OCI-LY3 (cell line): Measurements from ENCODE around the gene TAF4.

Experiments
- EZH2phosphoT487 ChIP-seq: fragments of 200-600 bp; shearing (Covaris generic); IDR thresholded peaks from 2 replicates; pipeline ENCODE4 v1.6.1; 2018; ENCODE audit warnings: antibody characterized with exemption, mixed run types, low read depth
- TF ChIP-seq, protein P1 (sequence below): fragments of 200-600, 300-600 bp; sonication (generic); IDR thresholded peaks from 2 replicates; pipeline ENCODE4 v1.5.1; 2014; ENCODE audit warnings: antibody characterized with exemption, low read length, low read depth

DNA sequence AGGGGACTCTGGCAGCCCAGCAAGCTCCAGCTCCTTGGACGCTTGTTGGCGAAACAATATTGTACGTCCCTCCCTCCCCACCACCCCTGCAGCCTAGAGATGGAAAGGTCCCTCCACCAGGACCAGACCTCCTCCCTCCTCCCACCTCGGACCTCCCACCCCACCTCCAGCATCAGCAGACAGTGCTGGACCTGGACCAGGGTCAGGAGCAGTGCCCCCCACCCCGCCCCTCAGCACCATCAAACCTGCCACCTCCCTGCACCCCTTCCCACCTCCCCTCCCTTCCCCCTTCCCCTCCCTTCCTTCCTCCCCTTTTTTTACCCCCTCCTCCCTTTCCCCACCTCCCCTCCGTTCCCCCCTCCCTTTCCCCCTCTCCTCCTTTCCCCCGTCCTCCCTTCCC is 98.4 kb downstream of the TAF4 start:
- TF ChIP-seq, protein P1, sequence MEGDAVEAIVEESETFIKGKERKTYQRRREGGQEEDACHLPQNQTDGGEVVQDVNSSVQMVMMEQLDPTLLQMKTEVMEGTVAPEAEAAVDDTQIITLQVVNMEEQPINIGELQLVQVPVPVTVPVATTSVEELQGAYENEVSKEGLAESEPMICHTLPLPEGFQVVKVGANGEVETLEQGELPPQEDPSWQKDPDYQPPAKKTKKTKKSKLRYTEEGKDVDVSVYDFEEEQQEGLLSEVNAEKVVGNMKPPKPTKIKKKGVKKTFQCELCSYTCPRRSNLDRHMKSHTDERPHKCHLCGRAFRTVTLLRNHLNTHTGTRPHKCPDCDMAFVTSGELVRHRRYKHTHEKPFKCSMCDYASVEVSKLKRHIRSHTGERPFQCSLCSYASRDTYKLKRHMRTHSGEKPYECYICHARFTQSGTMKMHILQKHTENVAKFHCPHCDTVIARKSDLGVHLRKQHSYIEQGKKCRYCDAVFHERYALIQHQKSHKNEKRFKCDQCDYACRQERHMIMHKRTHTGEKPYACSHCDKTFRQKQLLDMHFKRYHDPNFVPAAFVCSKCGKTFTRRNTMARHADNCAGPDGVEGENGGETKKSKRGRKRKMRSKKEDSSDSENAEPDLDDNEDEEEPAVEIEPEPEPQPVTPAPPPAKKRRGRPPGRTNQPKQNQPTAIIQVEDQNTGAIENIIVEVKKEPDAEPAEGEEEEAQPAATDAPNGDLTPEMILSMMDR = no peak
- TF ChIP-seq EZH2phosphoT487 = no peak
